NCI-H1694 treated with DMSO at 0.1 percent for 48 hours (cell line): ENCODE data around the gene MTFR2.
"Not testable (repeated sequence)": the region's sequence is repeated elsewhere in the genome, so short reads cannot be mapped to it uniquely, and the experiment has no call there.

ENCODE experiments used
- DNase-seq: peaks from one replicate; lab custom pipeline; 2025; lab: John Stamatoyannopoulos, UW

MTFR2 gene

DNA sequence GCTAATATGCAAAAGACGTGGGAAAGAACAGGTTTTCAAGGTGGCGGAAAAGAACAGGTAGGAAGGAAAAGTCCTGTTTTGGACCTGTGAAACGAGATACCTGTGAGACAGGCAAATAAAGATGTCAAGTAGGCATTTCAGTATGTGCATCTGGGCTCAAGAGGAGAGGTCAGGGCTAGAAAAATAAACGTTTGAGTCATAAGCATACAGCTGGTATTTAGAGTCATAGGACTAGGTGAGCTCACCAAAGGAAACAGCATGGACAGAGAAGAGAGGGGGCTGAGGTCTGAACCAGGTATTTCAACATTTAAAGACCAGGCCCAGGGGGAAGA lies 14.9 kb downstream of the MTFR2 start:
- DNase-seq = no peak

DNA sequence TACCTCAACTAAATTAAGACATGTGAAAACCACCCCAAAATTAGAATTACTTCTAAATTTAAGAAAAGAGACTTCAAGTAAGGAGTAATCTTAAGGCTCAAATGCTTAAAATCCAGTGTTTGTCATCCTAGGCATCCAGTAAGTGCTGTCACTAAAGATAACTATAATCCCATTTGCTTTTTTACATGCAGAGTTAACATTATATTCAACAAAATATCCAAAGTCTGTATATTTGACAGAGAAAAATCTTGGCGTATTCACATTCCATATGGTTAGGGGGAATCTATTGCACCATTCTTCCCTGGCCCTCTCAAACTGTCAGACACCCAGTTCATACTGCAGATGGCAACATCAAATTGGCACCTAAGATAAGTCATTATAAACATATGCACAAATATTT lies 17.4 kb downstream of the MTFR2 start:
- no peak for DNase-seq

DNA sequence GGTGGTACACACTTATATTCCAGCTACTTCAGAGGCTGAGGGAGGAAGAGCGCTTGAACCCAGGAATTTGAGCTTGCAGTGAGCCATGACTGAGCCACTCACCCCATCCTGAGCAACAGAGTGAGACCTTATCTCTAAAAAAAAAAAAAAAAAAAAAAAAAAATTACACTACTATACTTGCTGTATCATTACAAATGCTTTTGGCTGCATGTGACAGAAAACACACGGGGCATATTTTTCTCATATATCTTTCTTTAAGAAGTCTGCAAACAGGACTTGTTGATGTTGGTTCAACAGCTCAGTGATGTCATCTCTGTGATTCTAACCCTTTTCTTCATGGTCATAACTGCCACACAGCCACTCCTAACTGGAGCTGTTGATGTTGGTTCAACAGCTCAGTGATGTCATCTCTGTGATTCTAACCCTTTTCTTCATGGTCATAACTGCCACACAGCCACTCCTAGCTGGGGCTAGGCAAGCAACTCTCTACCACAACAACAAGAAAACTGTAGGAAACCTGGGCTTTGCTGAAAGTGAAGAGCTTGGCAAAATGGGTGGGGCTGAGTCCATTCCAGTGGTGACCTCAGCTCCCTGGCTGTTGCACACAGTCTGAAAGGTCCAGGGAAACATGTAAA lies 19.8 kb downstream of the MTFR2 start:
- no peak for DNase-seq

DNA sequence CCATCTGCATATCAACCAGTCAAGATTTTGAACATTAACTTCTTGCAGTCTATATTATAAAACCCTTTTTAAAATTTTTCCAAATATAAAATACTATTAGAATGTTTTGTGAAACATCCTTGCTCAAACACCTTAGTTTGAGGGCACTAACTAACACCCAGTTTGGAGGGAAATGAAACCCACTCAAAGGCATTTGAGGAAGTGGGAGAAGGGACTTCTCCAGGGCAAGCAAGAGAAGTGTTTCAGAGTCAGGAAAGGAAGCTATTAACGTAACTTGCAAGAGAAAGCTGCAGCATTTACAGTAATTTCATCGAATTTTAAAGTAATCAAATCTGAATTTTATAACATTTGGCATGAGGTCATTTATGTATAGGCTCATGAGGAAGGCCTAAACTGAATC lies 21.3 kb downstream of the MTFR2 start:
- no peak for DNase-seq

DNA sequence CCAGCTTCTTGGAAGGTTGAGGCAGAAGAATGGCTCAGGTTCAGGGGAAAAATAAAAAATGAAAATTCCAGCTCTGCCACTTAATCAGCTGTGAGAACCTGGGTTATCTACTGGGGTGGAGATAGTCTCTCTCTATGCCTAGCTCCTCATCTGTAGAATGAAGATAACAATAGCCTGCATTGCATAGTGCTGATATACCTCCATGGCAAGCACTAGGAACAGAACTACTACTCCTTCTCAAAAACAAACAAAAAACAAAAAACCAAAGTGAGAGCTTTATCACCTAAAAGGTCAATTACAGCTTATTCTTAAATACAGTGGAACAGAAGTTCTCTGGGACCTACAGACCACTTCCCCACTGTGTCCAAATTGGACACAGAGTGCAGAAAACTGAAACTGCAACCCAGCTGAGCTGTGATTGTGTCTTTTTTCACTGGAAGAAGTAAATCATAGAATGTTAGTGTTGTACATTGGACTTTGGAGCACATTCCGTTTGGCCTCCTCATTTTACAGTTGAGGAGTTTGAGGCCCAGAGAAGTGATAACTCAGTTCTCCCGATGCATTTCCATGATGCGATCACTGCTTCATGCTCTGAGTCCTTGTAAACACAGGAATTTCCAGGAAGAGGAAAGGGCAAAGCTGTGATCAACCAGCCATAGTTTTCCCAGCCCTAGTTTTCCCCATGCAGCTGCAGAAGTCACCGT lies 23.3 kb downstream of the MTFR2 start:
- DNase-seq = no peak

DNA sequence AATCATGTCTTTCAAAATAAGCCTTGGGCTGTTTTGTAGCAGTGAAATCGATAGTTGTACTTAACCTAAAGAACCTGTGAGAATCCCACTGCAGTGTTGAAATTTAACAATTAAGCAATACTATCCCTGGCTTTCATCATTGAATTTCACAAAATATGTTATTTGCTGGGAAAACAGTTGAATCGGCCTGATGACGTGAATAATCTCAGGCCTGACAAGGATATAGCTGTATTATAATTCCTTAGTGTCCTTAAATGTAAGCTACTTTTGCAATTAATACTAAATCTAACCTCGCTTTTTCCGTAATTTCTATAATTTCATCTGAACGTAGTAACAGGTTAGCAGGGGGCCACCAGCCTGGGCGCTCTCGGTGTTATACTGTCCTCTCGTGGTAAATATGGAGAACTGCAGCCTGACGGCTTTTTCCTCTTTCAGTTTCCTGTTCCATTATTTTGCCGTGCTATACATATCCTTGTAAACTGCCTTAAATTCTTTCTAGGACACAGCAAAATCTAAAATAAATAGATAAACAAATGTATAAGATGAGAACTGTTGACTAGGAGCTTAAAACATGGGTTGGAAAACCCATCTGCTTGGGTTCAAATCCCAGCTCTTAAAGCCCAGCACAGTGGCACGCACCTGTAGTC lies 24.0 kb downstream of the MTFR2 start:
- DNase-seq = peak; percentile 29

DNA sequence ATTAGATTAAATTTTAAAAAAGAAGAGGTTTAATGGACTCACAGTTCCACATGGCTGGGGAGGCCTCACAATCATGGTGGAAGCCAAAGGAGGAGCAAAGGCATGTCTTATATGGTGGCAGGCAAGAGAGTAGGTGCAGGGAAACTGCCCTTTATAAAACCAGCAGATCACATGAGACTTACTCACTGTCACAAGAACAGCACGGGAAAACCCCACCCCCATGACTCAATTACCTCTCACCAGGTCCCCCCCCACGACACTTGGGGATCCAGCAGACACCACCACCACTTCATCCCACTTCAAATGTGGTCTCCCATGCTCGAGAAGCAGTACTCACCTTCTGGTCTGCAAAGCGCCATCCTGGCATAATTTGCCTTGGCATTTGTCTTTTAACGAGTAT lies 24.6 kb downstream of the MTFR2 start:
- no peak for DNase-seq

DNA sequence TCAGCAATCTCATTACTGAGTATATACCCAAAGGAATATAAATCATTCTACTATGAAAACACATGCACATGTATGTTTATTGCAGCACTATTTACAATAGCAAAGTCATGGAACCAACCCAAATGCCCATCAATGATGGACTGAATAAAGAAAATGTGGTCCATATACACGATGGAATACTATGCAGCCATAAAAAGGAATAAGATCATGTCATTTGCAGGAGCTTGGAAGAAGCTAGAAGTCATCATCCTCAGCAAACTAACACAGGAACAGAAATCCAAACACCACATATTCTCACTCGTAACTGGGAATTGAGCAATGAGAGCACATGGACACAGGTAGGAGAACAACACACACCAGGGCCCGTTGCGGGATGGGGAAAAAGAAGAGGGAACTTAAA lies 25.1 kb downstream of the MTFR2 start:
- DNase-seq = not testable (repeated sequence)

DNA sequence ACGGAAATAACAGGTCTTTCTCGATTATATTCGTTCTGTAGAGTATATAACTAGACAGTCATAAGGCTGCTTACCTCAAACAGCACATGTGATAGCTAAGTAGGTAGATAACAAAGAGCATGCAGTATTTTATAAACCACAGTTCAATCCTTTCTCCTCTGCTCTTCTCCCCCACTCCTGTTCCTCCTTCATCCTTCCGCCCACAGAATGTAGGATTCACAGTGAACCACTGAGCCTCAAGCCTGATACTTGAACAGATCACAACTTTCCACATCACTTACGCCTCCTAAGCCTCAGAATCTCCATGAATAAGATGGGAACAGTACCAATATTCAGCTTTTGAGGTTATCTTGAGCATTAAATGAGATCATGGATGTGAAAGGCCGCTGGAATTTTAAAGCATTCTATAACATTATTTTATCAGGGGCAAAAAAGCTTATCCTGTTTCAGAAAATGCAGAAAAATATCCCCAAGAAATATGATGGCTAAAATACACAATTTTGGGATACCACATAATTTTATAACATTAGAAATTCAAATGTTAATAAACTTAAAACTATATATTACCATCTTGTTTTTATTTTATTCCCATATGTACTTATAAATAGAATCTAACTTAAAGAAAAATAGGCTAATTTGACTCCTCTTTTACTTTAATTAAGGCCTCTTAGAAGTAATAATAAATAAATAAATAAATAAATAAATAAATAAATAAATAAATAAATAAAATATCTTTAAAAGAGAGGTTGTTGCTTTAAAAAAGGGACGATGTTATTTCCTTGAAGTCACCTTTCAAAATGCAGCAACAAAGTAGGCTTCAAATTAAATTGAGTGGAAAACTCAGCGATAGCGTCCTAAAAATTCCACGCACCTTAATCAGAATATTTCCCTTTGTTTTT lies 33.4 kb downstream of the MTFR2 start:
- no peak for DNase-seq

DNA sequence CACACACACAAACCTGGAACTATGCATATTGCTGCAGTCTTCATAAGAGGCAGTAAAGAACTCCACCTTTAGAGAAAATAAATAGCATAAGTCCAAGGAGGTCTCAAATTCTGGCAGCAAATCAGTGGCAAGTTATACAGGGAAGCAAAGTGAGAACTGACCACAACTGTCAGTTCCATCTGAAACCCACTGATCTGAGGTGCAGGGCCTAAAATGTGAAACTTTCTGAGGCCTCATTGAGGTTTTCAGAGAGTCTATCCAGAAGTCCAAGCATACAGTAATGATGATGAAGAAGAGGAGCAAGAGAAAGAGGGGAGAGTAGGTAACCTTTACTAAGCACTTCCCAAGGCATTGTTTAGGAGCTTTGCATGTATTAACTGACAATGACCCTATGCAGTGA lies 36.3 kb downstream of the MTFR2 start:
- no peak for DNase-seq

DNA sequence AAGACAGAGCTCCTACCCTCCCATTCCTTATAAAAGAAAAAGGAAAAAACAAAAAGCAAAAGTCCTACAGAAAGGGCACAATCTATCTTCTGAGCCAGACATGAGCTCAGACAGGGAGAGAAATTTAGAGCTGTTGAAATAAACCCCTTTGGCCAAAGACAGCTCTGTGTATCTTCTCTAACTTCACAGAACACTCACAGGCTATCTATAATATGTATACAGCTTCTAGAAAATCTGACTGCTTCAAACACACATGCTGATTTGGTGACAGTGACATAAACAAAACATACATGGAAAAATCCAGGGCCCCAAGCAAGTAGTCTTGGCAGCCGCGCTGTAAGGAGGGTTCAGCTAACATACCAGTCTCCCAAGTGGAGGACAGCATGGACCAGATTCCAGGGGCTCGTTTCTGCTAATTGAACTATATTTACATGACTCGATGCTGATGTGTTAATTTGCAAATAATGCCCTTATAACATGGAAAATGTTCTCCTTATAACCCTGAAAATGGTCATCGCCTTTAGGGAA lies 37.0 kb downstream of the MTFR2 start:
- DNase-seq = no peak

DNA sequence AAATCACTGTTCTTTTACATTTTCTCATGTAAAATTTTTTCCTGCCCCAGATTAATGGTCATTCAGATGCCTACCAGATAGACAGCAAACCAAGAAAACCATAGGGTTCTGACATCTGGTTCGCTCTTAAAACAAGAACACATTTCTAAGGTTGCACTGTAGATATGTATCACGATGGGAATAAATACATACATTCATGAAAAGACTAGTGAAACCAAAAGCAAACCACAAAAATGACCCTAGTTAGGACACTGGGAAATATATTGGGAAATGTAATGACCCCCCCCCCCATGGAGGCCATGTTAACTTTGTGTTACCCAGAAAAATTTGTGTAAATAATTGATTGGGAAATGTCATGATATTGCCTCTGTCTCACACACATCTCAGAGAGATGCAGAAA lies 37.5 kb downstream of the MTFR2 start:
- no peak for DNase-seq

DNA sequence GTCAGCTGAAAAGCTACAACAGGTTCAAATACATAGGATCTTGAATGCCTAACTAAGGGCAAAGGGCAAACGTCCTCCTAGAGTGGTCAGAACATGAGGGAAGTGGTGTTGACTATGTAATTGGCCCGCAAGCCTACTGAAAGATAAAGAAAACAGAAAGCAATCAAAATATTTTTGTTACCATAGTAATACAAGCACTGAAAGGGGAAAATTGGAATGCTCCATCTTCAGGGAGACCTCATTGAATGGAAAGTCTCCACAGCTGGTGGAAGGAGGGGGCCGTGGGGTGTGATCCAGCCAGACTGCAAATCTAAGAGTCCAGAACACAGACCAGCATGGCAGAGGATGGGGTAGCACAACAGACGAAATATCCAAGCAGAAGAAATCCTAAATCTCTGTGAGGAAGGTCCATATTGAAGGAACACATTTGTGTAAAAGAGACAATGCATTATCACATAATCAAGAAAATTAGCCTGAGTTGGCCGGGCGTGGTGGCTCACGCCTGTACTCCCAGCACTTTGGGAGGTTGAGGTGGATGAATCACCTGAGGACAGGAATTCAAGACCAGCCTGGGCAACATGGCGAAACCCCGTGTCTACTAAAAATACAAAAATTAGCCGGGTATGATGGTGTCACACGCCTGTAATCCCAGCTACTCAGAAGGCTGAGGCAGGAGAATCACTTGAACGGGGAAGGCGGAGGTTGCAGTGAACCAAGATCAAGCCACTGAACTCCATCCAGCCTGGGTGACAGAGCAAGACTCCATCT lies 39.5 kb downstream of the MTFR2 start:
- no peak for DNase-seq

DNA sequence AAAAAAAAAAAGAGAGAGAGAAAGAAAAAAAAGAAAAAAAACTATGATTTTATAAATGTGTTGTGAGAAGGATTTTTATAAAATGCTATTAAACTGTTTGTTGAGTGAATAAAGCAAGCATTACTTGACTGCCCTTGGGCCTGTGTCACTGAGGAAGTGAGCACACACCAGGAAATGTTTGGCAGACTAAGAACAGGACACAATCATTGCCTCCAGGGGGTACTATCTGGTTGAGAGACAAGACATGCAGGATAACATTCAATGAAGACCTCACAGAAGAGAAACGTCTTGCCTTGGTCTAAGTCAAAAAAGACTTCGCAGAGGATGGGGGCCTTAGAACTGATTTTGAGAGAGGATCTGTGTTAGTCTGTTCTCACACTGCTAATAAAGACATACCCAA lies 40.6 kb downstream of the MTFR2 start:
- no peak for DNase-seq

DNA sequence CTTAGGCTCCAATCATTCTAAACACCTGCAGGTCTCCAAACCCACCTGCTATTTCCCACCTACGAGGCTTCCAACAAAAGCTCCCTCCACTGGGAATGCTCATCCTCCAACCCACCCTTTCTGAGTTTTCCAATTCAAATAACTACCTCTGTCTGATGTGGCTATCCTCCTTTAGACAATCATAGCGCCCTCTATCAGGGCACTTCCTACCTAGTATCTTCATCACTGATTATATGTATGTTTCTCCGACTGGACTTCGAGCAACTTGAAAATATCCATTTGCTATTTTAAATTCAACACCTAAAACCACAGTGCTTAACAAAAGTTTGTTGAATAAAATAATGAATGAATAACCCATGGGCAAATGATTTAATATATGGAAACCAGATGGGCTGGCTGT lies 41.3 kb downstream of the MTFR2 start:
- no peak for DNase-seq

DNA sequence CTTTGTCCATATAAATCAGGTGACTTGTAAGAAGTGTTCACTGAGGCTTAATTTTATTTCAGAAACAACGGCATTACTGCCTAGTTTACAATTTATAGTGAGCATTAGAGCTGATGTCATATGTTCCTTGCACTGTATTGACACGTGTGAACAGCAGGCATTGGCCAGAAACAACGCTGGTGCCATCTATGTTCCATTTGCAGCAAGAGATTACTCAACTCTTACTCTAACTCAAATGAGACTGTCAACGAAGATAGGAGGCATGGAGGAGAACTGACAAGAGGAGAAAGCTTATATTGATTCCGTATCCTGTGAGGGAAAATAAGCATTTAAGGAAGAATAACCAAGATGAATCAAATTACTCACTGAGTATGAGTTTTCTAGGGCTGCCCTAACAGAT lies 48.4 kb downstream of the MTFR2 start:
- no peak for DNase-seq

DNA sequence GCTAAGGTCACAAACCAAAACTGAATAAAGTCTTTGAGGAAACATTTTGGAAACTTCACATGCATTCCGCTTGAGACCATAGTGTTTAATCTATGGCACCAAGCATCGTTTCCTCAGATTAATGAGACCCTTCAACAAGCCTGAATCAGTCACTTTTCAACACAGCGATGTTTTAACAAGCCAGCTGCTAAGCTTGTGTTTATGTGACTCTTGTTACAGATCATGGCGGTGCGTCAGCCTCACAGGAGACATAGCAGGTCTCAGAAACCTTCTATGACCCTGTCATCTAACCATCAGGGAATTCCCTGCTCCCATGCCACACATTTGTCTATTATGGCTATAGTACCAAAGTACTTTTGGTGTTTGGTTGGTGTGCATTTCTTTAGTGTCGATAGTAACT lies 57.2 kb downstream of the MTFR2 start:
- no peak for DNase-seq

DNA sequence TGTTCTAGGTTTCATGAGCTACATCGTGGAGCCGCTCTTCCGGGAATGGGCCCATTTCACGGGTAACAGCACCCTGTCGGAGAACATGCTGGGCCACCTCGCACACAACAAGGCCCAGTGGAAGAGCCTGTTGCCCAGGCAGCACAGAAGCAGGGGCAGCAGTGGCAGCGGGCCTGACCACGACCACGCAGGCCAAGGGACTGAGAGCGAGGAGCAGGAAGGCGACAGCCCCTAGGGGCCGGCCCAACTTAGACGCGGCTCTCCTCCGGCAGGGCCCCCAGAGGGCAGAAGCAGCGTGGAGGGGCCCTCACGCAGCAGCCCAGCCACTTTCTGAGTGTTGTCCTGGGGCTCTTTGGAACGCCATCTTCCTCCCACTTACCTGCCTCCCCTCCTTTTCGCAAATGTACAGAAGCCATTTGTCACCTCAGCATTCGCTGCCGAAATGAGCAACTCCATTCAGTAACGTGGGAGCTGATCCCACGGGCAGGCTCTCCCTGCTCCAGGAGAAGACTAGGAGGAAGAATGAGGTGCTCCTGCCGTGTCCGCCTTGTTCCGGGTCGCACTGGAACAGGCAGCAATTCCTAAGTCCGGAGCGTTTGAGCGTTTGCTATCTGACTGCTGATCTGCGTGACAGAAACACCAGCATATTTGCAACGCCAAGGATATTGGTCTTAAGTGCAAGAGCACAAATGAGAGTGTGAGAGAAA lies 58.4 kb downstream of the MTFR2 start:
- DNase-seq = no peak

DNA sequence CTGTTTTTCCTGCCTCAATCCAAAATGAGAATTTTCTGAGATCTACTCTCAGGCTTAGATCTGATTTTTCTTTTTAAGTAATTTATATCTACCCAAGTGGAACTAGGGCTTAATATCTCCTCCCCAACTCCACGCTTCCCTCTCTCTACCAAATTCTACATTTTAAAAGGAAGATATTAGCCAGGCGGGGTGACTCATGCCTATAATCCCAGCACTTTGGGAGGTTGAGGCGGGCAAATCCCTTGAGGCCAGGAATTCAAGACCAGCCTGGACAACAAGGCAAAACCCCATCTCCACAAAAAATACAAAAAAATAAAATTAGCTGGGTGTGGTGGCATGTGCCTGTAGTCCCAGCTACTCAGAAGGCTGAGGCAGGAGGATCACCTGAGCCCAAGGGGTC lies 61.0 kb downstream of the MTFR2 start:
- DNase-seq = no peak

DNA sequence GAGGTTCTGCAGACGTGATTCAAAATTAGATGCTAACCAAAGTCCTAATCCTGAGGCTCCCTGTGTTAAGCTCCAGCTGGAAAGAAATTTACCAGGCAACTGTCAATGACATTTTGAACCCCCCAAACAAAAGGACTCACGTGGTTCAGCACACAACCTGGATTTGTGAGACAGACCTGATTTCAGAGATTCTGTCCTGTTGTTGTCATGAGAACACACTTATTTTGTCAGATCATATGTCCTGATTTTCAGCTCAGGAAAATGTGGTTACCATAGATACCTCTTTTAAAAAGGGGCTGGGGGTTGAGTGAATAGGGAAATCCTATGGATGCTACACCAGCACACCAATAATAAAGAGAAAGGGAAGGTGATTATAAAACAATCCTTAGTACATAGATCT lies 61.6 kb downstream of the MTFR2 start:
- no peak for DNase-seq

DNA sequence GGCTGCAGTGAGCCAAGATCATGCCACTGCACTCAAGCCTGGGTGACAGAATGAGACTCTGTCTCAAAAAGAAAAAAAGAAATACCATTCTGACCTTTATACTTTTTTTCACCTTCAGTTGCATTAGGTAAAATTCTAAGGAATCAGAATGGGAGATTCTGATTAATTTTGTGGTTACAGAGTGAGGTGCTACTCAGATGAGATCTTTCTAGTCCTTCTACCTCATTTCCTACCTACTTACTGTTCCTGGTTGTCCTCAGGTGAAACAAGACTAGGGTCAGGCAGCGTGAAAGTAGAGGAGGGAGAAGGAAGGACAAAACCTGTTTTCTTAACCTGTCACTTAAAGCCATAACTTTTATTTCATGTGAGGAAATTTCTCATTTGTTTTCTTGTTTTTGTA lies 63.7 kb downstream of the MTFR2 start:
- no peak for DNase-seq
